Activated CD4-positive, alpha-beta T cell treated with anti-CD3 and anti-CD28 coated beads, Interleukin-2, Interleukin-6, amounts not matched to agents 100 ng/mL and 50 ng/mL, durations not matched to agents 16 hours and 8 hours (primary cell): ENCODE results near the gene CFAP298.

Experiments used
- DNase-seq: peaks from one replicate; pipeline ENCODE4 v3.0.0-alpha.2; 2020

Gene CFAP298

GRCh38 chr21:32599091-32599490 lies 13.1 kb downstream of the CFAP298 start:
- DNase-seq: no peak

- no peak for DNase-seq
Observed at GRCh38 chr21:32597205-32597604, 15.0 kb downstream of the CFAP298 start.

GRCh38 chr21:32595431-32595830 lies 16.7 kb downstream of the CFAP298 start:
- DNase-seq: no peak

GRCh38 chr21:32593690-32594089 lies 18.5 kb downstream of the CFAP298 start:
- DNase-seq: no peak

GRCh38 chr21:32592929-32593502 lies 19.2 kb downstream of the CFAP298 start:
- DNase-seq: no peak

GRCh38 chr21:32590130-32590529 lies 22.0 kb downstream of the CFAP298 start:
- DNase-seq: no peak

GRCh38 chr21:32587651-32588050 lies 24.5 kb downstream of the CFAP298 start:
- DNase-seq: no peak

- DNase-seq: no peak
Observed at GRCh38 chr21:32587120-32587519, 25.1 kb downstream of the CFAP298 start.

GRCh38 chr21:32585970-32586369 lies 26.2 kb downstream of the CFAP298 start:
- no peak for DNase-seq

- no peak for DNase-seq
Observed at GRCh38 chr21:32585042-32585710, 27.0 kb downstream of the CFAP298 start, which contains the start of gene TCP10L. TCP10L (minus strand) TSS chr21:32585523; CDS start chr21:32584304, 1,219 bp downstream.

GRCh38 chr21:32584472-32584871 lies 27.7 kb downstream of the CFAP298 start:
- DNase-seq: no peak

- no peak for DNase-seq
Observed at GRCh38 chr21:32581732-32582131, 30.4 kb downstream of the CFAP298 start.

GRCh38 chr21:32580949-32581348 lies 31.2 kb downstream of the CFAP298 start:
- DNase-seq: no peak

GRCh38 chr21:32578107-32578691 lies 34.0 kb downstream of the CFAP298 start:
- DNase-seq: peak; percentile 42

GRCh38 chr21:32576011-32576410 lies 36.2 kb downstream of the CFAP298 start:
- DNase-seq: no peak

- no peak for DNase-seq
Observed at GRCh38 chr21:32574946-32575925, 36.9 kb downstream of the CFAP298 start.

- no peak for DNase-seq
Observed at GRCh38 chr21:32572574-32573420, 39.4 kb downstream of the CFAP298 start.

GRCh38 chr21:32570456-32570855 lies 41.7 kb downstream of the CFAP298 start:
- DNase-seq: peak; percentile 42

GRCh38 chr21:32569261-32570230 lies 42.6 kb downstream of the CFAP298 start:
- DNase-seq: peak; percentile 85

GRCh38 chr21:32567626-32568025 lies 44.6 kb downstream of the CFAP298 start:
- no peak for DNase-seq
